Testis (tissue), 2 donors: Measurements from ENCODE around the gene HECW1.

Experiments
- CTCF ChIP-seq, 3 experiments: fragments of 450-650 bp in 2 of 3; fragments of 200-600 bp in 1 of 3; sonication (generic) in 1 of 3; IDR thresholded peaks; one replicate each; pipeline ENCODE4 v1.5.1; 2016 to 2019; ENCODE audit warnings: antibody characterized with exemption in 3 of 3, mild to moderate bottlenecking in 2 of 3, moderate library complexity in 1 of 3
- POLR2A ChIP-seq: fragments of 450-650 bp; IDR thresholded peaks from one replicate; pipeline ENCODE4 v1.6.1; 2017; ENCODE audit warnings: antibody characterized with exemption, mild to moderate bottlenecking, moderate library complexity

GRCh38 chr7:43456200-43456599 is 343.8 kb downstream of the HECW1 start:
- TF ChIP-seq POLR2A (no peak), CTCF (IDR thresholded peaks at IDR 0.05) (no peak)
